GM18868 (cell line): ENCODE results near the gene KIF21A.

Source experiments
- ATAC-seq: cut with Tn5 transposase; IDR thresholded peaks from one replicate; pipeline ENCODE4 v1.9.1; 2021; ENCODE audit warnings: mild to moderate bottlenecking, moderate library complexity; ENCODE audit not compliant: unreplicated experiment

Gene KIF21A

DNA sequence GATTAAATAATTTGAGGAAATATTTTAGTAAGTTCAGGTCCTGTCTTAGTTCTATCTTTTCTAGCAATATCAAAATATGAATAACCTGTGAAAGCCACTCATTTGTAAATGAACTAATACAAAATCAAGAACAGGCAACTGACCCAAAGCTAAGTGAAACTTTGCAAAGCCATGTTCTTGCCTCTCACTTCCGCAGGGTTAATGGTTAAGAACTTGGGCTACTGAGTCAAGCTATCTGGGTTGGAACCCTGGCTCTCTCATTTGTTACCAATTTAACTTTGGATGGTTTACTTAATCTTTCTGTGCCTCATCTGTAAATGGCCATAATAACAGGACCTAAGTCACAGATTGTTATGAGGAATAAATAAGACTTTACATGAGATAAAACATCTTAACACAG is 2.8 kb downstream of the KIF21A start:
- ATAC-seq: no peak

DNA sequence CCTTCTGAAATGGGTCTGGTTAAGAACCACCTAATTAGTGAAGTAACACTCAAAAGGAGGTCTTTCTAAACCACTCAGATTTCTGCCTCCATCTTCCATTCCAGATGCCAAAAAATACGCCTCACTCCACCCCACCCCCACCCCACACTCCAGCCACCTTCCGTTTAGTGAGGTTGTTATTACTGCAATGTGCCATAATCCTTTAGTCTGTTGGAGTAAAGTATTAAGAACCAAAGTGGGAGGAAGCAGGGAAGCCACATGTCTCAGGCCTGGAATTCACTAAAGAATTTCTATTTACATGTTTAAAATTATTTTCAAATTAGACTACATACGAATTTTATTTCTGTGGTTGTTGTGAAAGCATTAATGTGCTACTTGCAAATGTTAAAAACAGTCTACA is 7.4 kb downstream of the KIF21A start:
- ATAC-seq: no peak

DNA sequence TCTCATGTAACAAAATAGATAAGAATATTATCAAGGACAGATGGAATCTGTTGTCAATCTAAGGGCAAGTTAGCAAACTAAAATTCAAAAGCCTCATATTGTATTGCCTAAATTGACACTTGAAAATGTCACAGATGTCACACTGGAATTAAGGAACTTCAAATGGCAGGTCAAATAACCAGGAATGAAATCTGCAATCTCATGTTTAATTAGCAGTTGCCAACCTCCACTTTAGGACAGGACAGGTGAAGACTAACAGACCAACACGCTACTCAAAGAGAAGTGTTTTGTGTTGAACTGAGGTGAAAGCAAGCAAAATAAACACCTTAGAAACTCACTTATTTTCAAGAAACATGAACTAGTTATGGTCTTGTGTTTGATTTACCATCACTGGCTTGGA is 11.1 kb downstream of the KIF21A start:
- ATAC-seq: no peak

DNA sequence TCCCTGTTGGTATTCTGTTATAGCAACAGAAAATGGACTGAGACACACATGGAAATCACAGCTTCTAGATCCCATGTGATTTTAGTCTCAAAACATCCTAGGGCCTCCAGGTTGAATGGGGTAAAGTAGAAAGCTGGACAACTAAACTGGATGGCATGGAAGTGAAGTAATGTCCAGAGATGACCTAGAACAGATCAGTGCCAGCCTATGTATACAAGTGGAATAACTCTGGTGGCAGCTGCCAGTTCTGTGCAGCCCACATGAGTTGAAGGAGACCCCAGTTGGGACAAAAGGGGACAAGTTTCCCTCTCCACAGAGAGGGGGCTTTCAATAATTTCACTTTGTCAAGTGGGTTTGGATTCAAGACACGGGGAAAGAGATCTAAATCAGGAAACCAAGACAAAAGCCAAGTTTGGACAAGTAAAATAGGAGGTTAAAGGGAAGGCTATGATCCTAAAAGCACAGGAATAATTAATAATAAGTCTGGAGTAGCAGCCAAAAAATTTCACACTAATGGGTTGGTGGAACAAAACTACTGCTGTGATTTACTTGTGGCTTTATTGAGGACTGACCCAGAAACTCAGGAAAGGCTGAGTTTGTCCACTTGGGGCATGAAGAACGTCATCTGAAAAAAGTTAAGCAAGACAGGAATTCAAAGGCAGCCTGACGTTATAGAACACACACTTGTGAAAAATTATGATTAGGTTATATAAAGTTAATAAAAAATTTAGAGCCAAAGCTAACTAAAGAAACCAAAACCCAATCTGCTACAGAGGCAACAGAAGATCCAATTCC is 11.7 kb downstream of the KIF21A start:
- ATAC-seq: no peak

DNA sequence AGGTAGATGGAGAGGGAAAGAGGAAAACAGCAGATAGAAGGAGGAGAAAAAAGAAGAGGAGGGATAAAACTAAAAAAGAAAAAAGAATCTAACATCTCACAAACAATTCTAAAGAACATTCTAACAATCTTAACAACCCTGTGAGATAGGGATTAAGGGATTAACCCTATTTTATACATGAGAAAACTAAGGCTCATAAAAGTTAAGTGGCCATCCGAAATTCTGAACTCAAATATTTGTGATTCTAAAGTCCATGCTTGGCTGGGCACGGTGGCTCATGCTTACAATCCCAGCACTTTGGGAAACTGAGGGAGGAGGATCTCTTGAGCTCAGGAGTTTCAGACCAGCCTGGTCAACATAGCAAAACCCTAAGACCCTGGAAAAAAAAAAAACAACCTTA is 13.1 kb downstream of the KIF21A start:
- ATAC-seq: no peak

DNA sequence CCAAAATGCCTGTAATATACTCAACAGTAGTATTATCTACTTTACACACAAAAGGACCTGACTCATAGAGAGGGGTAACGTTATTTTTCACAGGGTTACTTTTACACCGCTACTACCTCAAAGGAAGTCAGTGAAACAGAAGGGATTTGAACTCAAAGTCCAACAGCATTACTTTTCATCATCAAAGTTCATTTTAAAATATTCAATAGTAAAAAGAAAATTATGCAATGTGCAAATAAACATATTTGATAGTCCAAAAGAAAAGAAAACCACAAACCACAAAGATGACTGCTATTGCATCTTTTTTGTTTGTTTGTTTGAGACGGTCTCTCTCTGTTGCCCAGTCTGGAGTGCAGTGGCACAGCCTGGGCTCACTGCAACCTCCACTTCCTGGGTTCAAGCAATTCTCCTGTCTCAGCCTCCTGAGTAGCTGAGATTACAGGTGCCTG is 15.5 kb downstream of the KIF21A start:
- no peak for ATAC-seq

DNA sequence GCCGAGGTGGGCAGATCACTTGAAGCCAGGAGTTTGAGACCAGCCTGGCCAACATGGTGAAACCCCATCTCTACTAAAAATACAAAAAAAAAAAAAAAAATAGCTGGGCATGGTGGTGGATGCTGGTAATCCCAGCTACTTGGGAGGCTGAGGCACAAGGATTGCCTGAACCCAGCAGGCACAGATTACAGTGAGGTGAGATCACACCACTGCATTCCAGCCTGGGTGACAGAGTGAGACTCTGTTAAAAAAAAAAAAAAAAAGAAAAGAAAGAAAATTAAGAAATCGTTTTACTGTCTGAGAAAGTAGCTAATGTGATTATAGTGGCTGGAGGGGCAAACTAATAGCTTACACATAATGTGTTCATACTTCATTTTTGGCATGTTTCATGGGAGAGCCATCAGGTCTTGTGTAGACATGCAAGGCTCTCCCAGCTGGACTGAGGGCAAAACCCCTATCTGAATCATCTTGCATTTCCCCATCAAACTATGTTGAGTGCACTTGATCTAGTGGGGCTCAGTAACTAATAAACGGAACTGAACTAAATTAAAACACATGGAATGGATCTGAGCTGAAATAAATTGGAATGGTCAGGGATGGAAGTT is 16.2 kb downstream of the KIF21A start:
- no peak for ATAC-seq

DNA sequence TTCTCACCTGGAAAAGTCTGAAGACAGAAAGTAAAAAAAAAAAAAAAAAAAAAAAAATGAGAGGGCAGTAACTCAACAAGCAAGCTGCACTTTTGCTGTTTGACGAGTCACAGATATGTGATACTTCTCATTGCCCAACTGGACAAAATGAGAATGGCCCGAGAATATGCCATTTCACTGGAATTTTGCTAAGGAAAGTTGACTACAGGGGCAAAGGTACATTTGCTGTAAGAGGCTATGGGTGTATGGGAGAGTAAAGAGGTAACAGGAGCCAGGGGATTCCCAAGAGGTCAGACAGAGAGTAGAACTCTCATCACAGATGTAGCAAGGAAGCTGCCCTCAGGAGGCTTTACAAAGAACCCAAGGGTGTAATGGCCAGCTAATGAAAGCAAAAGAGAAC is 22.9 kb downstream of the KIF21A start:
- ATAC-seq: no peak

DNA sequence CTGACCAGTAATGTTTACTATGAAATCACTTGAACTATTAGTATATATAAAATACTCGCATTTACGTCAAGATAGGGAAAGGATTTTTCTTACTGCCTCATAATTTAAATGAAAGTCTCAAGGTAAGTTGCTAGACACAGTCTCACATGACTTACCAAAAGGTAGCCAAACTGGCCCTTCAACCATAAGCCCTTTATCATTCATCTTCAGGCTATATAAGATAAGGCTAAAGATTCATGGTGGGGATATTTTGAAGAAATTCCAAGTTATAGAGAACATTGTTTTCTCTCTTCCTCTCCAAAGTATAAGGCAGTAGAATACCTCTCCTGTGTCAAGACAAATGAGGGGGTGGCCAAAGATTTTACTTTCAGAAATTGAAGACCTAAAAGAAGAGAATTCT is 23.4 kb downstream of the KIF21A start:
- no peak for ATAC-seq

DNA sequence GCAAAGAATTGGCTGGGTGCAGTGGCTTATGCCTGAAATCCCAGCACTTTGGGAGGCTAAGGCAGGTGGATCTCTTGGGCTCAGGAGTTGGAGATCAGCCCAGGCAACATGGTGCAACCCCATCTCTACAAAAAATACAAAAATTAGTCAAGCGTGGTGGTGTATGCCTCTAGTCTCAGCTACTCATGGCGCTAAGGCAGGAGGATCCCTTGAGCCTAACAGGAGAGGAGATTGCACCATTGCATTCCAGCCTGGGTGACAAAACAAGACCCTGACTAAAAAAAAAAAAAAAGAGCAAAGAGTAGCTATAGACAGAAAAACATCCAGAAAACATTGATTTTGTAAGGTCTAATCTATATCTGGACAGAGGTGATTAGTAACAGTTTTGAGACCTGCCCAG is 25.0 kb downstream of the KIF21A start:
- no peak for ATAC-seq

DNA sequence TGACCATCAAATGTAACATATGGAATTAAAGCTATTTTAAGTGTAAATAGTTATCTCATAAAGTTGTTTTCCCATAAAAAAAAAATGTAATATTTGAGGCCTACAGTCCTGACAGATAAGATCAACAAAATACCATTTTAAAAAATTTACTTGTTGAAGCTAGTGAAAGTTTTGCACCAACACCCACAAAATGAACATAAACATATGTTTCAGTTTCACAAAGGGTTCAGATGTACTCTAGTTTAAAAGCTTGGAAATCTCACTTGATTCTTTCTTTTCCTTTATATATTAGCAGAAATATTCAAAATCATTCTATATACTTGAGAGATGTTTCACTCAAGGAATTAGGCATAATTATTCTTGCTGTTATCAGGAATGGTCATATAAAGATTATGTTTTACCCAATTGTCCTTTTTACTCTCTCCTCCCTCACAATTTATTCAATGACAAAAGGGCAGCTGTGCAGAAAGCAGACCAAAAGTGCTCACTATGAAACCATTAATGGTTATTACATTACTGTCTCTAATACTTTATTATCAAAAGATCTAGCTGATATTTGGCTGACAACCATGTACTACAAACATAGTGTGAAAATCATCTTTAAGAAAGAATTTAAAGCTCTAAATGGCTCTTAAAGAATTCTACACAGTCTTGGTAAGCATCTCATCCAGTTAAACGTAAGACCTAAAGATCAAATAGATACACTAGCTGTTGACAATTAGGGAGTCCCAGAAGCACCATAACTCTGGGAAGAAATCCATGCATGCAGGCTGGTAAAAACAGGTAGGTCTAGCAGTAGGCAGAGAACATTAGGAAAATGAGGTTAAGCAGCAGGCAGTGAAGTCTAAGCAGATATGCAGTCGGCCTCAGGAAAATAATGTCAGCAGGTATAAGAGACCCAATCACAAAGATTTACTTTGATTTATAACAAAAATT is 28.8 kb downstream of the KIF21A start:
- peak; percentile 46 for ATAC-seq

DNA sequence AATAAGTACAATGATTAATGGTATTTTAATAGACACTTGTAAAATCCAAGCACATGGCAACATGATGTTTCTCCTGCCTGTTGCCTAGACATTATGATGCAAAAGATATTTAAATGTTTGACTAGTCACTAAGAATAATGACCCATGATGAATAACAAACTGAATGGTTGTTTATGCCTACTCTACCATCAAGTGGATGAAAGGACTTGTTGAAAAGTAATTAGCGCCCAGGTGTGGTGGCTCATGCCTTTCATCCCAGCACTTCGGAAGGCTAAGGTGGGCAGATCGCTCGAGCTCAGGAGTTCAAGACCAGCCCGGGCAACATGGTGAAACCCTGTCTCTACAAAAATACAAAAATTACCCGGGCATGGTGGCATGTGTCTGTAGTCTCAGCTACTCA is 30.7 kb downstream of the KIF21A start:
- ATAC-seq: no peak

DNA sequence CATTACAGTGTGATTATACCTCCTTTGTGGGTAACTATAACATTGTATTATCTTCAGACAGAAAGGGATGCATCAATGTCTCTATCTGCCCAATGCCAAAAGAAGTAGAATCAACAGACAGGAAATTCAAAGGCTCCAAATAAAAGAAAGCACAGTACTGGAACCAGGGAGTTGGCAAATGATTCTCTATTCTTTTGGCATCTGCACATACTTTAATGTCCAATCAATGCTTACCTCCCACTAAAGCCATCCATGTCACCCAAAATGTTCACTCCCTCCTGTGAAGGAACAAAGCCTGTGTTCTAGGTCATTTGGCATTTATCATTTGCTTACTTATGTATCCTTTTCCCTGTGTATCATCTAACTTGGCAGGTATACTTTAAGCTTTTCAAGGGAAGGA is 36.7 kb downstream of the KIF21A start:
- no peak for ATAC-seq

DNA sequence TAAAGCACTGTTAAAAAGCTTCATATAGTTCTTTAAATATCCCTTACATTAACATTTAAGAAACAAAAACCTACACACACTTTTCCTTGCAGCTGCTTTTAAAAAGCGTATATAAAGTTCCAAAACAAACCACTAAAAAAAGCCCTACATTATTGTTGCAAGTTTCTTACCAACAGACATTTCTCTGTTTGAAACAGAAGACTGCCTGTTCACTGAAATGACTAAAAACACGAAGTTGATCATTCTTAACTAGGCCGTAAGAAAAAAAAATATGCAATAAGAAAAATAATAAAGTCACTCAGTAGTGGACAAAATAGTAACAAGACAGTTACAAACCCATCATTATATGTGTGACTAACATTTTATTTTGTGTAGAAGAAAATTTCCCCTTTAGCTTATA is 37.3 kb downstream of the KIF21A start:
- ATAC-seq: no peak

DNA sequence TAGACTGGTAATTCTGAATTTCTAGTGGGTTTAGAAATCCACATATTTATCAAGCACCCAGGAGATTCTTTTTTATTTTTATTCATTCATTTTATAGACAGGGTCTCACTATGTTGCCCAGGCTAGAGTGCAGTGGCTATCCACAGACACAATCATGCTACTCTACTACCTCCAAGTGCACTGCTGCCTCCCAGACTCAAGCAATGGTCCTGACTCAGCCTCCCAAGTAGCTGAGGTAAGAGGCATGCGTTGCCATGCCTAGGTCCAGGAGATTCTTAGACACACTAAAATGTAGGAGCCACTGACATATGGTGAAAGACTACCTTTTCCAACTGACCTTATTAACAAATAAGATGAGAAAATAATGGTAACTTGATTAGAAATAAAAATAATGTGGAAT is 38.9 kb downstream of the KIF21A start:
- ATAC-seq: no peak

DNA sequence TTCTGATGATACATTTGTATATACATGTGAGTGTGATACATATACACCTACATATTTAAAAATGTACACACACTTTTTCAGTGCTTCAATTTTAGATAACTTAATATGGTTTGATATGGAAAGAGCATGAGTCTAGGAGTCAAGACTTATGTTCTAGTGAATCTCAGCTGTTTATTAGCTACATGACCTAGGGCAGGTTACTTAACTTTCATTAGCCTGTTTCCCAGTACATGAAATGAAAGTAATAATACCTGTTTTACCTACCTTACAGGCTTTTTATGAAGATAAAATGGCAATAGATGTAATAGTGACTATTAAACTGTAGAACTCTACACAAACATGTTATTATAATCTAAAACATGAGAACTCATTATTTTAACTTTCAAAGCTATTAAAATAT is 39.5 kb downstream of the KIF21A start:
- no peak for ATAC-seq

DNA sequence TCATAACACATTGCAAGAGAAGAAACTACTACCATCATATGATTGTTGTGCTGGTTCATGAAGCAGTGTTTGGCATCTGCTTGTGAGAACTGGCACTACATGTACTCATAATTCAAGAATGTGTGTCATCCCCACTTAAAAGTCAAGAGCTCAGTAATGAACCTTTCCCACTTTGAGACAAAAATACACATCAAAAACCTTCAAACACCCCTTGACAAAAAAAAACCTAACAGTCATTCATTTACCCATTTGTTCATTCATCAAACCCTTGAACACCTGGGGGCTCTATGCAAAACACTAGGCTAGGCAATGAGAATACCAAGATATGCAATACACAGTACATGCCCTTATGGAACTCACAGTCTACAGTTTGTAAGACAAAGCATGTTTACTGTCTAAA is 40.0 kb downstream of the KIF21A start:
- ATAC-seq: peak; percentile 64

DNA sequence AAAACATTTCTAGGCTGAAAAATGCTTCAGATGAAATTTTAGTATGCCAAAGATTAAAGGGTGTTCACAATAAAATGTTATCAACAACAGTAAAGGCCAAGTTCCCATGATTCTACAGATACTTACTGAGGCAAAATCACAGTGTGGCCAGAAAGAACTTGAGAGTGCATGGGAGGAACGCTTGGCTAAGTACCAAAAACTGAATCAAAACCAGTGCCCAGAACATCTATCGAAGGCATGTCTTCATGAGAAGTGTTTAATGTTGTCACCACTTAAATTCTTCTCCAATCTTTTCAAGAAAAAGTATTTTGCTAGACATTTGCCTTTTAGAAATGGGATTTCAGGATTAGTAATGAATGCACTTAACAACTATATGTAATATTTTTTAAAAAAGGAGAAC is 41.5 kb downstream of the KIF21A start:
- no peak for ATAC-seq

DNA sequence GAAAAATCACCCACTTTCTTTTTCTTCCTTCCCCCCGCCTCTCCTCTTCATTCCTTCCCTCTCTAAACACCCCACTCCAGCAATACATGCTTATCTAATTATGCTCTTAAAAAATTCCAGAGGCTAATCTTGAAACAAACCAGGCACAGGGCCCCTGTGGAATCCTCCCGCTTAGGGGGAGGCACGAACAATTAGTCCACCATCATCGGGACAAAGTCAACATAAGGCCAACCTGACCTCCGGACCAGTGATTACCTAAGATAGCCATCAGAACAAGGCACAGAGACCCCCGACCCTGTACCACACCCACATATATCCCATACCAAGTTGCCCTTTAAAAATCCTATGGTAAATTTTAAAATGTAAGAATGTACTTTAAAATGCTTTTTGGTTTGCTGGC is 47.1 kb downstream of the KIF21A start:
- ATAC-seq: no peak

DNA sequence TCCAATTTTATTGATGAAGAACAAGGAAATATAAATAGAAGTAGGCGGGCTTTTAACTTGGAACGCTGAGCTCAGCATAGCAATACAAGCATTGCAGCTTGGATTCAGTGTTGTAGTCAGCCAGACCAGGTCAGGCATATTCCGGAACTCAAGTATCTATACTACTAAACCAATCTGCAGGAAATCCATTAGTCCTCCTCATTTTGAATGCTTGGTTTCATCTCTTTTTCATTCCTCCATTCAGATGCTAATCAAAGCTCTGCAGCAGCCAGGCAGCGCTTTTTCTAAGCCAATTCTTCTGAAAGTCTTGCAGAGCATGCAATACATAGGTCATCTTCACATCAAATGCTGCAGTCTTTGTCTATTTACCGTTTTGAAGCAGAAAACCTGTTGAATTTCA is 49.0 kb downstream of the KIF21A start:
- ATAC-seq: no peak

DNA sequence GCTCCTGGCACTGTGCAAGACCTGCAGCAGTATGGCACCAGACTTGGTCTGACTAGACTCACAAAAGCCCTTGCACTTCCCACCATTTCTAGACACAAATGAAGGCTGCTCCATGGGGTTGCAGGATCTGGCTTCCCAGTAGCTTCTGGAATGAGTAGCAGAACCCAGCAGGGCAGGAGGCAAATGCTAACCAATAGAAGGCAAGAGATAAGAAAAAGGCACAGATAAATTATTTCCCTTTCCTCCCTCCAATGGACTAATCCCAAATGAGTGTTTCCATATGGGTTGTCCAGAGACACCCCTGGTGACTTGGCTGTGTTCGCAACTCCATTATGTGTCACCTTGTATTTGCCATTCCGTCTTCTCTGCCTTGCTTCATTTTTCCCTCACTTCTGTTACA is 49.7 kb downstream of the KIF21A start:
- ATAC-seq: no peak
